ENCODE measurements around the gene NUP50. TPM values are rescaled to one million over a fixed set of nuclear protein-coding genes. Genes with fewer than 3 reads are reported as not detected.
"Not testable (repeated sequence)": the region's sequence is repeated elsewhere in the genome, so short reads cannot be mapped to it uniquely, and the experiment has no call there.

NUP50 gene
- total RNA-seq, 3 donors from 2014 or later = 42.5 to 80.7 (median 65.7) TPM

GRCh38 chr22:45190202-45190872, 26.6 kb downstream of the NUP50 start:
- H3K4me3 ChIP-seq = no peak overlapping the region
- no peaks in the 10 kb centered on the region for H3K4me1 ChIP-seq (ENCODE audit: low read depth)
- intact Hi-C loops (cut with DNase I, micrococcal nuclease) = no loop called here
- ATAC-seq = no peak
- H3K9me3 ChIP-seq = no peaks in the 10 kb centered on the region
- TF ChIP-seq CTCF (IDR thresholded peaks at IDR 0.05) = no peak
- DNase-seq = no peak
- no peaks in the 10 kb centered on the region for H3K36me3 ChIP-seq (ENCODE audit: low read depth)

- H3K9me3 ChIP-seq; H3K4me3 ChIP-seq; DNase-seq; intact Hi-C loops (cut with DNase I, micrococcal nuclease); H3K36me3 ChIP-seq (ENCODE audit: low read depth); ATAC-seq; H3K4me1 ChIP-seq (ENCODE audit: low read depth): not testable (repeated sequence)
Measured at GRCh38 chr22:45191746-45192145, 28.0 kb downstream of the NUP50 start.

GRCh38 chr22:45192701-45193187, 29.0 kb downstream of the NUP50 start:
- intact Hi-C loops (cut with DNase I, micrococcal nuclease) = no loop called here
- peak; percentile 34 for ATAC-seq

GRCh38 chr22:45194686-45195085, 31.0 kb downstream of the NUP50 start:
- DNase-seq (no peak), ATAC-seq (no peak)
- TF ChIP-seq CTCF (IDR thresholded peaks at IDR 0.05) = no peak
- intact Hi-C loops (cut with DNase I, micrococcal nuclease) = no loop called here
- no peaks in the 10 kb centered on the region for H3K4me1 ChIP-seq (ENCODE audit: low read depth)
- H3K4me3 ChIP-seq = no peak overlapping the region
- H3K9me3 ChIP-seq = no peaks in the 10 kb centered on the region
- H3K36me3 ChIP-seq (ENCODE audit: low read depth) = no peaks in the 10 kb centered on the region

More at GRCh38 chr22:45192701-45193187, 29.0 kb downstream of the NUP50 start:
- H3K36me3 ChIP-seq (ENCODE audit: low read depth) = no peaks in the 10 kb centered on the region
- H3K4me1 ChIP-seq (ENCODE audit: low read depth) = no peaks in the 10 kb centered on the region
- no peak for DNase-seq
- no peak for TF ChIP-seq CTCF (IDR thresholded peaks at IDR 0.05)
- H3K9me3 ChIP-seq = no peaks in the 10 kb centered on the region
- no peak overlapping the region for H3K4me3 ChIP-seq

GRCh38 chr22:45195616-45196015, 31.9 kb downstream of the NUP50 start:
- ATAC-seq = no peak
- H3K9me3 ChIP-seq = no peaks in the 10 kb centered on the region
- H3K4me1 ChIP-seq (ENCODE audit: low read depth) = no peaks in the 10 kb centered on the region
- H3K36me3 ChIP-seq (ENCODE audit: low read depth) = no peaks in the 10 kb centered on the region
- H3K4me3 ChIP-seq = no peak overlapping the region
- intact Hi-C loops (cut with DNase I, micrococcal nuclease) = no loop called here
- no peak for TF ChIP-seq CTCF (IDR thresholded peaks at IDR 0.05)
- no peak for DNase-seq

GRCh38 chr22:45196308-45196707, 32.6 kb downstream of the NUP50 start:
- Histone ChIP-seq H3K36me3 (ENCODE audit: low read depth) (no peaks in the 10 kb centered on the region), H3K9me3 (no peaks in the 10 kb centered on the region), H3K4me1 (ENCODE audit: low read depth) (no peaks in the 10 kb centered on the region), H3K4me3 (no peak overlapping the region)
- no peak for DNase-seq
- intact Hi-C loops (cut with DNase I, micrococcal nuclease) = no loop called here
- no peak for ATAC-seq
- TF ChIP-seq CTCF (IDR thresholded peaks at IDR 0.05) = no peak
